HG02981 (cell line): ENCODE measurements around the gene SIGLEC12.
"Not testable (repeated sequence)": the region's sequence is repeated elsewhere in the genome, so short reads cannot be mapped to it uniquely, and the experiment has no call there.

Experiments
- ATAC-seq: cut with Tn5 transposase; IDR thresholded peaks from one replicate; pipeline ENCODE4 v1.9.1; 2021; ENCODE audit warnings: mild to moderate bottlenecking, moderate library complexity; ENCODE audit not compliant: unreplicated experiment

Gene SIGLEC12

GRCh38 chr19:51485960-51486660 lies 15.5 kb downstream of the SIGLEC12 start:
- ATAC-seq: no peak

- ATAC-seq: no peak
Observed at GRCh38 chr19:51480590-51480989, 21.0 kb downstream of the SIGLEC12 start.

- no peak for ATAC-seq
Observed at GRCh38 chr19:51479531-51480331, 21.9 kb downstream of the SIGLEC12 start.

GRCh38 chr19:51478381-51479234 lies 23.0 kb downstream of the SIGLEC12 start, which contains the start of gene CEACAM18:
CEACAM18 (plus strand) TSS chr19:51478539.
- no peak for ATAC-seq

- ATAC-seq: no peak
Observed at GRCh38 chr19:51477344-51477743, 24.3 kb downstream of the SIGLEC12 start.

- no peak for ATAC-seq
Observed at GRCh38 chr19:51476164-51476563, 25.4 kb downstream of the SIGLEC12 start.

GRCh38 chr19:51473009-51473707 lies 28.4 kb downstream of the SIGLEC12 start:
- no peak for ATAC-seq

- ATAC-seq: no peak
Observed at GRCh38 chr19:51472607-51473006, 29.0 kb downstream of the SIGLEC12 start.

GRCh38 chr19:51471527-51471926 lies 30.1 kb downstream of the SIGLEC12 start:
- no peak for ATAC-seq

GRCh38 chr19:51470966-51471365 lies 30.6 kb downstream of the SIGLEC12 start:
- ATAC-seq: no peak

GRCh38 chr19:51469629-51470028 lies 32.0 kb downstream of the SIGLEC12 start:
- no peak for ATAC-seq

- no peak for ATAC-seq
Observed at GRCh38 chr19:51469162-51469561, 32.4 kb downstream of the SIGLEC12 start.

GRCh38 chr19:51468545-51468920 lies 33.1 kb downstream of the SIGLEC12 start:
- no peak for ATAC-seq

- no peak for ATAC-seq
Observed at GRCh38 chr19:51467864-51468544, 33.6 kb downstream of the SIGLEC12 start.

- no peak for ATAC-seq
Observed at GRCh38 chr19:51466723-51467122, 34.9 kb downstream of the SIGLEC12 start.

- not testable (repeated sequence) for ATAC-seq
Observed at GRCh38 chr19:51463976-51464581, 37.5 kb downstream of the SIGLEC12 start.

GRCh38 chr19:51462681-51463080 lies 38.9 kb downstream of the SIGLEC12 start:
- no peak for ATAC-seq

- ATAC-seq: no peak
Observed at GRCh38 chr19:51462276-51462675, 39.3 kb downstream of the SIGLEC12 start.

- ATAC-seq: no peak
Observed at GRCh38 chr19:51461723-51462161, 39.9 kb downstream of the SIGLEC12 start.
